Left lung (tissue), 10 donors: ENCODE data around the gene TEF. TPM values are rescaled to one million over a fixed set of nuclear protein-coding genes. Genes with fewer than 3 reads are reported as not detected.

Source experiments
- ATAC-seq: fragments of 200-7000 bp; cut with Tn5 transposase; one replicate; pipeline ENCODE4 v1.9.1; 2020; ENCODE audit warnings: moderate library complexity
- DNase-seq, 4 donors: peaks; one replicate each; pipeline ENCODE4 v3.0.0-alpha.2; 2013 to 2020
- H3K27ac ChIP-seq, 2 donors: fragments of 200-600 bp; sonication (generic) in 1 of 2; one replicate each; pipeline versions ENCODE4 v1.5.0 to v1.8.0; 2020 to 2021
- H3K27me3 ChIP-seq, 2 donors: fragments of 200-600 bp; sonication (generic) in 1 of 2; one replicate each; pipeline versions ENCODE4 v1.5.0 to v1.8.0; 2020 to 2021
- H3K36me3 ChIP-seq, 2 donors: fragments of 200-600 bp; sonication (generic) in 1 of 2; one replicate each; pipeline versions ENCODE4 v1.5.0 to v1.8.0; 2020 to 2021
- H3K4me1 ChIP-seq, 2 donors: fragments of 200-600 bp; one replicate each; pipeline ENCODE4 v1.8.0; 2021
- H3K4me3 ChIP-seq, 2 donors: fragments of 200-600 bp; sonication (generic) in 1 of 2; one replicate each; pipeline versions ENCODE4 v1.5.0 to v1.8.0; 2020 to 2021; ENCODE audit warnings: mild to moderate bottlenecking in 1 of 2
- H3K9me3 ChIP-seq, 2 donors: fragments of 200-600 bp; sonication (generic) in 1 of 2; one replicate each; pipeline versions ENCODE4 v1.5.0 to v1.8.0; 2020 to 2021
- intact Hi-C, 2 donors: fragments of 100-400 bp; cut with DNase I; formaldehyde crosslinking; loops; one replicate each; pipeline versions ENCODE4 v1.11.2 to v1.14.2; 2022
- polyA plus RNA-seq, 6 donors: library from polyadenylated mRNA; unstranded; fragments of 120-200 nt; gene quantifications; one replicate each; pipeline ENCODE4 v1.2.1, GENCODE V29; 2013; ENCODE audit not compliant: insufficient read length in 6 of 6
- total RNA-seq, 2 donors: library from RNA; stranded (reverse); fragmentation: NEBNext Ultra II Directional; extraction: Animal tissue kit (Norgen Biotek cat#: 25700); gene quantifications; one replicate each; pipeline ENCODE4 v1.2.1, GENCODE V29; 2021
- TF ChIP-seq, protein P1 (sequence below), 2 donors: fragments of 200-600 bp; sonication (generic) in 1 of 2; IDR thresholded peaks; one replicate each; pipeline versions ENCODE4 v1.5.0 to v1.8.0; 2021; ENCODE audit warnings: antibody characterized with exemption in 2 of 2
- donor health status: DM: no; HTN: yes; CAD: no.
- donor health status: DM: no; HTN: no; CAD: no.

TEF gene
- total and polyA plus RNA-seq, 8 donors: 10.2 to 17.3 (median 12.1) TPM

DNA sequence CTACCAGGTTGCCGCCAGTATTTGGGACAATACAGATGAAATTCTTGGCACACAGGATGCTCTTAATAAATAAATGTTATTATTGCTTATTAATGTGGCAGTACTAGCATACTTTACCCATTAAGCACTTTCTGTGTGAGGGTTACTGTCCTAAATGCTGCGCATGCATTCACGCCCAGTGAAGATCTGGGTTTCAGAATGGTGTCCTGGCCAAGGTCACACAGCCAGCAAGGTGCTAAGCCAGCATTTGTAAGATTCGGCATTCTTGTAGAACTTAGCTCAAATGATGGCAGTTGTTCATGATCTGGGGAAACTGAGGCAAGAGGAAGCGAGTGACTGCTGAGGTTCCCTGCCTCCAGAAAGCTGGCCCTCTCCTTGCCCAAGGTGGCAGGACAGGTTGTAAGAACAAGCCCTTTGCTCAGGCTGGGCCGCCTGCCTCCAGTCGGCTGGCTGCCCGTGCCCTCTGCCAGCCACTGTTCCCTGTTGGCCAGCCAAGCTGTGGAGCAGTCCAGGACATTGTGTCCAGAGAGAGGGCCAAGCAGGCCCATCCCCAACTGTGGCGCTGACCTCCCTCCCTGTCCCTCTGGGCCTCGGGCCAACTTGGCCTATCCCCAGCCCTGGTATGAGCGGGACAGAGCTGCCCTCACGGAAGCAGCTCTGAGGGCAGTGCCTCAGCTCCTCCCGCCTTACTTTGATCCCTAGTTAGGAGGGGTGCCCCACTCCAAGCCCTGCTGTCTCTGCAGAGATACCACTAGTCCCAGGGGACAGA is 36.1 kb downstream of the TEF start:
- ATAC-seq (peak; percentile 66), DNase-seq (peak in 2 of 4 donors; percentile 86 to 93)
- intact Hi-C loops: no loop called here
- Histone ChIP-seq H3K27me3 (no peaks in the 10 kb centered on the region), H3K36me3 (peaks cover 0 to 1% of the 10 kb centered on the region in 2 donors), H3K4me3 (no peak overlapping the region), H3K27ac (peak overlapping the region; percentile 61 to 65), H3K4me1 (peaks cover 19 to 41% of the 10 kb centered on the region in 2 donors), H3K9me3 (no peaks in the 10 kb centered on the region)
- TF ChIP-seq, protein P1, sequence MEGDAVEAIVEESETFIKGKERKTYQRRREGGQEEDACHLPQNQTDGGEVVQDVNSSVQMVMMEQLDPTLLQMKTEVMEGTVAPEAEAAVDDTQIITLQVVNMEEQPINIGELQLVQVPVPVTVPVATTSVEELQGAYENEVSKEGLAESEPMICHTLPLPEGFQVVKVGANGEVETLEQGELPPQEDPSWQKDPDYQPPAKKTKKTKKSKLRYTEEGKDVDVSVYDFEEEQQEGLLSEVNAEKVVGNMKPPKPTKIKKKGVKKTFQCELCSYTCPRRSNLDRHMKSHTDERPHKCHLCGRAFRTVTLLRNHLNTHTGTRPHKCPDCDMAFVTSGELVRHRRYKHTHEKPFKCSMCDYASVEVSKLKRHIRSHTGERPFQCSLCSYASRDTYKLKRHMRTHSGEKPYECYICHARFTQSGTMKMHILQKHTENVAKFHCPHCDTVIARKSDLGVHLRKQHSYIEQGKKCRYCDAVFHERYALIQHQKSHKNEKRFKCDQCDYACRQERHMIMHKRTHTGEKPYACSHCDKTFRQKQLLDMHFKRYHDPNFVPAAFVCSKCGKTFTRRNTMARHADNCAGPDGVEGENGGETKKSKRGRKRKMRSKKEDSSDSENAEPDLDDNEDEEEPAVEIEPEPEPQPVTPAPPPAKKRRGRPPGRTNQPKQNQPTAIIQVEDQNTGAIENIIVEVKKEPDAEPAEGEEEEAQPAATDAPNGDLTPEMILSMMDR (IDR thresholded peaks at IDR 0.05): no peak

DNA sequence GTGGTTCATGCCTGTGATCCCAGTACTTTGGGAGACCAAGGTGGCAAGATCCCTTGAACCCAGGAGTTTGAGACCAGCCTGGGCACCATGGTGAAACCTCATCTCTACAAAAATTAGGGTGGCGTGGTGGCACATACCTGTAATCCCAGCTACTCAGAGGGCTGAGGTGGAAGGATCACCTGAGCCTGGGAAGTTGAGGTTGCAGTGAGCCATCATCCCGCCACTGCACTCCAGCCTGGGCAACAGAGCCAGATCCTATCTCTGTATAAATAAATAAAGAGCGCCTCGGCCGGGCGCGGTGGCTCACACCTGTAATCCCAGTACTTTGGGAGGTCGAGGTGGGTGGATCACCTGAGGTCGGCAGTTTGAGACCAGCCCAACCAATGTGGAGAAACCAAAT is 37.0 kb downstream of the TEF start:
- DNase-seq (no peak), ATAC-seq (no peak)
- Histone ChIP-seq H3K27me3 (no peaks in the 10 kb centered on the region), H3K4me1 (peaks cover 17 to 38% of the 10 kb centered on the region in 2 donors), H3K27ac (peak overlapping the region in 1 of 2 donors; percentile 61), H3K4me3 (no peak overlapping the region), H3K9me3 (no peaks in the 10 kb centered on the region), H3K36me3 (peaks cover 0 to 11% of the 10 kb centered on the region in 2 donors)
- intact Hi-C loops: no loop called here
- TF ChIP-seq, protein P1 (IDR thresholded peaks at IDR 0.05): no peak

DNA sequence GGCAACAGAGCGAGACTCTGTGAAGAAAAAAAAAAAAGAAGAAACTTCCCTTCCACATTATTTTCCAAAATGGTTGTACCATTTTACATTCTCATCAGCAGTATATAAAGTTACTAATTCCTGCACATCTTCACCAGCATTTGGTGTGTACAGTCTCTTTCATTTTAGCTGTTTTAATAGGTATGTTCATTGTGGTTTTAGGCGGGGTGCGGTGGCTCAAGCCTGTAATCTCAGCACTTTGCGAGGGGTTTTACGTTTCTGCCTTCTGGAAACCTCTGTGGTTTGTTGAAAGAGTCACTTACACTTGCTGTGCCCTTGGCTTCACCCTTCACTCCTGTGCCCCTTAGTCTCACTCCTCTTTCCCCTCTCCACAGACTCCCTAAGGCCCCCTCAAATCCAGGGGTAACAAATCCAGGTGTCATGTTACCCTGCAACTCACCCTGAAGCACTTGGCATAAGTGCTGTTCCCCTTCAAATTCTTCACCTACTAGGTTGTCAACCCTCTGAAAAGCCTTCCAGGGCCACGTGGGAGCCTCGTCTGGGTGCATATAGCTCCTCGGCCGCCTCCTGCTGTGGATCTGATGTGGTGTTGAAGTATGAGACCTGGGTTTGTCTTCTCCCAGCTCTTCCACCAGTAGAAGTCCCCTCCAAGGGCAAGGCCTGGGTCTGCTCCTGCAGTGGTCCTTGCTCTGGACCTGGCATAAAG is 44.1 kb downstream of the TEF start:
- DNase-seq: peak in 1 of 4 donors; percentile 41
- TF ChIP-seq, protein P1 (IDR thresholded peaks at IDR 0.05): no peak
- peak; percentile 66 for ATAC-seq
- Histone ChIP-seq H3K27ac (no peak overlapping the region), H3K4me3 (no peak overlapping the region), H3K4me1 (no peaks in the 10 kb centered on the region), H3K27me3 (no peaks in the 10 kb centered on the region), H3K36me3 (peaks cover 0 to 44% of the 10 kb centered on the region in 2 donors), H3K9me3 (no peaks in the 10 kb centered on the region)
- intact Hi-C loops: no loop called here

DNA sequence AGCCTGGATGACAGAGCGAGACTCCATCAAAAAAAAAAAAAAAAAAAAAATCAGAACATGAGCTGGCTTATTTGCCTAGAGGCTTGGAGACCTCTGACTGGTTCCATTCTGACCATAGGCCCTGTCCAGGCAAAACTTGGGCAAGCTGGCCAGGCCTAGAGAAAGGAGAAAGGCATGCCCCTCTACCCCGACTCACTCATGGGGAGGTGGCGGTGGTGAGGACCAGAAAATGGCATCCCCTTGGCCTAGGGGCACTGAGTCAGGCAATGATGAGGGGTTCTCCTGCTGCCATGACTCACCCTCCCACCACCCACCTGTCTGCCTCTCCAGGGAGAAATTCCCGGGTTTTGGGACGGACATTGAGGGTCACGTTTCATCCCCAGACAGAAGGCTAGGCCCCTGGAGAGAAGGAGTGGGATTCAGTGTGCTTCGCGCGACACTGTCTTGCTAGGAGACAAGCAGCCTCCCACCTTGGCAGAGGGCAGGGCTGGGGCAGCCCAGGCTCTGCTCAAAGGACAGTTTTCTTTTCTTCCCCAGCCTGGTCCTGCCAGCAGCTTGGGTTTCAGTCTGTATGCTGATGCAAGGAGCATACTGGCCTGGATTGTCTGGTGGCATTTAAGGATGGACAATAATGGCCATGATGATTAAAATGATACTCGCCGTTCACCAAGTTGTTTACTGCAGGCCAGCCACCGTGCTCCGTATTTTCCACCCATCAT is 47.6 kb downstream of the TEF start:
- H3K27ac ChIP-seq: no peak overlapping the region
- ATAC-seq (no peak), DNase-seq (no peak)
- H3K9me3 ChIP-seq: no peaks in the 10 kb centered on the region
- intact Hi-C loops: no loop called here
- H3K4me1 ChIP-seq: peaks cover 0 to 4% of the 10 kb centered on the region in 2 donors
- H3K4me3 ChIP-seq: no peak overlapping the region
- peaks cover 0 to 57% of the 10 kb centered on the region in 2 donors for H3K36me3 ChIP-seq
- TF ChIP-seq, protein P1 (IDR thresholded peaks at IDR 0.05): no peak
- no peaks in the 10 kb centered on the region for H3K27me3 ChIP-seq

DNA sequence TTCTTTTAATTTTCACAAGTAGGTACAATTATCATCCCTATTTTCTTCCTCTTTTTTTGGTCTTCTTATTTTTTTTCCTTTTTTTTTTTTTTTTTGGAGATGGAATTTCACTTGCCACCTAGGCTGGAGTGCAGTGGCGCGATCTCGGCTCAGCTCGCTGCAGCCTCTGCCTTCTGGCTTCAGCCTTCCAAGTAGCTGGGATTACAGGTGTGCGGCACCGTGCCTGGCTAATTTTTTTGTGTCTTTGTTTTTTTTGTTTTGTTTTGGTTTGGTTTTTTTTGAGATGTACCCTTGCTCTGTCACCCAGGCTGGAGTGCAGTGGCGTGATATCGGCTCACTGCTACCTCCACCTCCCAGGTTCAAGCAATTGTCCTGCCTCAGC is 48.2 kb downstream of the TEF start:
- Histone ChIP-seq H3K27me3 (no peaks in the 10 kb centered on the region), H3K4me3 (no peak overlapping the region), H3K4me1 (peaks cover 0 to 5% of the 10 kb centered on the region in 2 donors), H3K9me3 (no peaks in the 10 kb centered on the region), H3K27ac (no peak overlapping the region), H3K36me3 (peaks cover 0 to 58% of the 10 kb centered on the region in 2 donors)
- DNase-seq (no peak), ATAC-seq (no peak)
- intact Hi-C loops: no loop called here
- TF ChIP-seq, protein P1 (IDR thresholded peaks at IDR 0.05): no peak
